Adrenal gland (tissue), 12 donors: Measurements from ENCODE around the gene SCAMP2. TPM values are rescaled to one million over a fixed set of nuclear protein-coding genes. Genes with fewer than 3 reads are reported as not detected.

Source experiments
- DNase-seq, 7 donors: peaks; one replicate each; pipeline ENCODE4 v3.0.0-alpha.2; 2019 to 2020
- H3K27ac ChIP-seq, 5 donors: fragments of 200-600 bp; sonication (generic) in 4 of 5; 1 replicate in 3 of 5; 2 replicates in 2 of 5; pipeline versions ENCODE4 v1.5.1 to v1.8.0; 2016 to 2020; ENCODE audit warnings: mild to moderate bottlenecking in 1 of 5
- H3K27me3 ChIP-seq: fragments of 200-600 bp; 2 replicates; pipeline ENCODE4 v1.8.0; 2021
- H3K36me3 ChIP-seq, 2 donors: fragments of 200-600 bp; replicated peaks in 1 of 2; 1 replicate in 1 of 2; 2 replicates in 1 of 2; pipeline versions ENCODE4 v1.5.1 to v1.8.0; 2018 to 2022
- H3K4me1 ChIP-seq, 2 donors: fragments of 200-600 bp; replicated peaks in 1 of 2; 1 replicate in 1 of 2; 2 replicates in 1 of 2; pipeline versions ENCODE4 v1.5.1 to v1.8.0; 2018 to 2021
- H3K4me3 ChIP-seq, 4 donors: fragments of 200-600 bp; sonication (generic) in 3 of 4; one replicate each; pipeline ENCODE4 v1.5.1; 2016 to 2018
- H3K9me3 ChIP-seq, 3 donors: fragments of 200-600 bp; sonication (generic) in 1 of 3; replicated peaks in 1 of 3; 1 replicate in 2 of 3; 2 replicates in 1 of 3; pipeline versions ENCODE4 v1.5.1 to v1.8.0; 2016 to 2021
- CTCF ChIP-seq, 6 experiments: fragments of 450-650 bp in 4 of 6; fragments of 200-600 bp in 2 of 6; sonication (generic) in 1 of 6; IDR thresholded peaks; 1 replicate in 5 of 6; 2 replicates in 1 of 6; pipeline versions ENCODE4 v1.5.1 to v1.8.0; 2016 to 2021; ENCODE audit warnings: antibody characterized with exemption in 6 of 6, mild to moderate bottlenecking in 2 of 6, moderate library complexity in 1 of 6
- POLR2A ChIP-seq, 2 donors: fragments of 450-650 bp; IDR thresholded peaks; one replicate each; pipeline ENCODE4 v1.6.1; 2017; ENCODE audit warnings: antibody characterized with exemption in 2 of 2, mild to moderate bottlenecking in 2 of 2, moderate library complexity in 1 of 2
- WGBS, 4 donors: extraction: QIAGEN DNeasy Blood & Tissue Kit in 2 of 4; methylation state at CpG; one replicate each; pipeline versions ENCODE4 v1.1.5 to v1.1.7; 2013 to 2017; 5-methylcytosine and 5-hydroxymethylcytosine counted together
- intact Hi-C, 2 donors: fragments of 100-400 bp; cut with DNase I; formaldehyde crosslinking; loops; one replicate each; pipeline versions ENCODE4 v1.14.1 to v1.15.0; 2022 to 2023
- polyA plus RNA-seq, 3 donors: library from polyadenylated mRNA; stranded (reverse); fragments of 200-250 nt in 2 of 3; fragments of 350-450 nt in 1 of 3; fragmentation: Illumina TruSeq in 1 of 3; extraction: RNeasy Lipid Tissue Mini Kit (QIAGEN cat#74804) in 1 of 3; gene quantifications; one replicate each; pipeline ENCODE4 v1.2.3, GENCODE V29; 2013 to 2014
- total RNA-seq, 9 donors: library from RNA; depleted of rRNA in 4 of 9; stranded (reverse); fragments of >200 nt in 4 of 9; fragments of 120-200 nt in 1 of 9; fragmentation: NEBNext Ultra II Directional in 1 of 9; extraction: Animal tissue kit (Norgen Biotek cat#: 25700) in 1 of 9; gene quantifications; one replicate each; pipeline versions ENCODE4 v1.1.0 to v1.2.4, GENCODE V29; 2013 to 2023
- donor health status: healthy with polysubstance abuse.
- donor health status: Bipolar disorder and iron deficiency.
- donor health status: DM: yes; HTN: yes; CAD: no.
- donor health status: DM: no; HTN: no; CAD: no.
- donor health status: DM: no; HTN: no; CAD: no.
- donor health status: DM: yes; HTN: yes; CAD: no.

Gene SCAMP2
- total and polyA plus RNA-seq, 12 donors: 29.5 to 185 (median 98.7) TPM

GRCh38 chr15:74837482-74838136 lies 35.6 kb downstream of the SCAMP2 start:
- no peaks in the 10 kb centered on the region for H3K9me3 ChIP-seq
- H3K27me3 ChIP-seq: no peaks in the 10 kb centered on the region
- H3K27ac ChIP-seq: no peak overlapping the region
- intact Hi-C loops: loop anchor here (5.0 kb wide), 2 partner anchors 60 to 65 kb away; no protein-coding TSS in a partner anchor
- DNase-seq: peak in 3 of 7 donors; percentile 47 to 50 (median 48)
- peaks cover 10 to 17% of the 10 kb centered on the region in 2 donors for H3K4me1 ChIP-seq
- H3K36me3 ChIP-seq: peaks cover 0 to 6% of the 10 kb centered on the region in 2 donors
- TF ChIP-seq POLR2A (IDR thresholded peaks at IDR 0.05): no peak
- peak in 2 of 6 experiments; percentile 11 to 19 for TF ChIP-seq CTCF (IDR thresholded peaks at IDR 0.05)
- H3K4me3 ChIP-seq: no peak overlapping the region
- 52 to 82% (median 60%) methylated on average over 15 of the region's 15 CpGs for WGBS, 4 donors

GRCh38 chr15:74836846-74837245 lies 36.3 kb downstream of the SCAMP2 start:
- Histone ChIP-seq H3K36me3 (peaks cover 0 to 6% of the 10 kb centered on the region in 2 donors), H3K9me3 (no peaks in the 10 kb centered on the region), H3K27me3 (no peaks in the 10 kb centered on the region), H3K4me3 (no peak overlapping the region), H3K27ac (no peak overlapping the region), H3K4me1 (peaks cover 3 to 9% of the 10 kb centered on the region in 2 donors)
- intact Hi-C loops: loop anchor here (5.0 kb wide), 2 partner anchors 60 to 65 kb away; no protein-coding TSS in a partner anchor
- 88 to 90% (median 89%) methylated on average over 7 of the region's 7 CpGs; no CpG with 5 or more reads in 1 of the 4 donors for WGBS, 4 donors
- no peak for TF ChIP-seq POLR2A (IDR thresholded peaks at IDR 0.05)
- no peak for TF ChIP-seq CTCF (IDR thresholded peaks at IDR 0.05)
- no peak for DNase-seq

DNA sequence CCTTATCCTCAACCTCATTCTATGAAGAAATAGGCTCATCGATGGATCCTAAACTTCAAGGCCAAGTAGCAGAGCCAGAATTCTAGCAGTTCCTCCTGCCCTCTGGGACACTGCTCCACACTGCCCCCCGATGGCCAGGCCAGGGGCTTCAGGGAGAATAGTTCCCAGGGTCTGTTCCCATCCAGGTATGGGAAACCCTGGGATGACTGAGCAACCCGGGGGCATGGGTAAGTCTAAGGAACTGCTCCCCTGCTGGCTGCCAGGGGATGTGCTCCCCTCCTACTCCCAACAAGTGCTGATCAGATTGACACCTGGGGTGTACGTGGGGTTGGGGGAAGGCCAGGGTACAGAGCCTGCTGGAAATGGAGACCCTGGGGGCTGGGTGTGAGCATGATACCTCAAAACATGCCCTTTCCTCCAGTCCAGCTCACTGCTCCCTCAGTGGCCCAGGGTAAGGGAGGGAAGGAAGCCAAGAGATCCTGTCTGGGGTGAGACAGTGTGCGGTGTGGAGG lies 37.8 kb downstream of the SCAMP2 start:
- H3K9me3 ChIP-seq: no peaks in the 10 kb centered on the region
- H3K27me3 ChIP-seq: no peaks in the 10 kb centered on the region
- 39 to 48% (median 45%) methylated on average over 3 to 5 of the region's 5 CpGs for whole genome bisulfite sequencing, 4 donors
- H3K36me3 ChIP-seq: peaks cover 0 to 6% of the 10 kb centered on the region in 2 donors
- no peak overlapping the region for H3K27ac ChIP-seq
- TF ChIP-seq POLR2A (IDR thresholded peaks at IDR 0.05) (no peak), CTCF (IDR thresholded peaks at IDR 0.05) (peak; percentile 58 to 77 (median 68))
- H3K4me1 ChIP-seq: no peaks in the 10 kb centered on the region
- no peak overlapping the region for H3K4me3 ChIP-seq
- peak; percentile 47 to 78 (median 67) for DNase-seq
- intact Hi-C loops: loop anchor here (5.0 kb wide), 2 partner anchors 58 to 63 kb away; no protein-coding TSS in a partner anchor

DNA sequence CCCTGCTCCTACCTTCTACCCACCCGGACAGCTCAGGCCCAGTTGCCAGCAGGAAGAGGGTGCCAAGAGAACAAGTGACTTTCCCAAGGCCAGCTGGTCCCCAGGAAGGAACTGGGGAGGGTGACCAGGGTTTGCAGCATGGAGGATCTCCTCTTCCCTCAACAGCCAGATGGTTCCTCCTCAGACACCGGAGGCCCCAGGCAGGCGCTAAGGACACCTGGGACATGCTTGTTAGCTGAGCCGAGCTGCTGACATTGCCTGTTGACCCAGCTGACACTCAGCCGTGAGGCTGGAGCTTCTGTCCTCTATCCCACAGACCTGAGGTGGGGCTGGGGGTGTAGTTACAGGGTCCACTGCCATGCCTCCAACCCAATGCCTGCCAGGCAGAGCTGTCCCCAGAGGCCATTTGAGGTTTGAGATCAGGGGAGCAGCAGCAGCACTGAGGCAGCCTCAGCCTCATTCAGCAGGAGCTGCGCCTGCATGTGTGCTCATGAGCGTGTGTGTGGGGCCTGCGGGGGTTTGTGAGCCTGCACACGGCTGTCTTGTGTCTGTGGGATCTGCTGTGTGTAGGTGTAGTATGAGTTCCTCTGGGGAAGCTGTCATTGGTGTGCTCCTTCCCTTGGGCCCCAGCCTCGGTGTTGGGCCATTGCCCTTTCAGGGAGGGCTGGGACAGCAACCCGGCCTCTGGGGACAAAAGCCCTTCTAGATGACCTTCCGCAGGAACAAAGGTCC lies 39.6 kb downstream of the SCAMP2 start:
- intact Hi-C loops: no loop called here
- Histone ChIP-seq H3K4me1 (no peaks in the 10 kb centered on the region), H3K9me3 (no peaks in the 10 kb centered on the region), H3K27ac (no peak overlapping the region), H3K27me3 (no peaks in the 10 kb centered on the region), H3K4me3 (no peak overlapping the region), H3K36me3 (peaks cover 0 to 6% of the 10 kb centered on the region in 2 donors)
- TF ChIP-seq POLR2A (IDR thresholded peaks at IDR 0.05) (no peak), CTCF (IDR thresholded peaks at IDR 0.05) (no peak)
- WGBS, 4 donors: 59 to 81% (median 70%) methylated on average over 4 to 12 of the region's 12 CpGs
- DNase-seq: no peak
